ENCODE measurements around the gene ARL14EPL. TPM values are rescaled to one million over a fixed set of nuclear protein-coding genes. Genes with fewer than 3 reads are reported as not detected.
"Not testable (repeated sequence)": the region's sequence is repeated elsewhere in the genome, so short reads cannot be mapped to it uniquely, and the experiment has no call there.

The ARL14EPL gene
- total and polyA plus RNA-seq, 4 donors: not detected

- 100% methylated on average over 1 of the region's 2 CpGs for WGBS (ENCODE audit: insufficient coverage)
- not testable (repeated sequence) for H3K4me1 ChIP-seq (ENCODE audit: control insufficient read depth, insufficient read depth, low read length); H3K36me3 ChIP-seq (ENCODE audit: control insufficient read depth, insufficient read depth, low read length); H3K9me3 ChIP-seq (ENCODE audit: control insufficient read depth, insufficient read depth, low read length); H3K27me3 ChIP-seq (ENCODE audit: control insufficient read depth, insufficient read depth, low read length); H3K27ac ChIP-seq (ENCODE audit: low read depth, low read length); DNase-seq (ENCODE audit: low read depth in 4 of 6, low spot score in 6 of 6); H3K4me3 ChIP-seq (ENCODE audit: low read depth, low read length)
These were observed 72.7 kb downstream of the ARL14EPL start for GRCh38 chr5:116104941-116105340.

Other genes starting within 250 kb of the ARL14EPL start
- gene CDO1, start 215.8 kb upstream of the ARL14EPL start, total RNA-seq: 10 to 100 TPM; 58.3 to 64.3 TPM
- gene CDO1, start 215.8 kb upstream of the ARL14EPL start, polyA plus RNA-seq (ENCODE audit: insufficient read length in 2 of 2): 100 to 1,000 TPM; 104 to 119 TPM
- 10 to 100 TPM; 69.4 to 84.3 TPM for gene ATG12, start 190.9 kb upstream of the ARL14EPL start, total RNA-seq
- gene ATG12, start 190.9 kb upstream of the ARL14EPL start, polyA plus RNA-seq (ENCODE audit: insufficient read length in 2 of 2): 10 to 100 TPM; 73.2 to 79.0 TPM
- 100 to 1,000 TPM in 1 of 2 donors, 10 to 100 TPM in 1; 97.7 to 118 TPM for gene AP3S1, start 190.5 kb upstream of the ARL14EPL start, total RNA-seq
- 100 to 1,000 TPM; 160 to 186 TPM for gene AP3S1, start 190.5 kb upstream of the ARL14EPL start, polyA plus RNA-seq (ENCODE audit: insufficient read length in 2 of 2)
- 1 to 10 TPM in 1 of 2 donors, under 1 TPM in 1; 0.61 to 1.9 TPM for gene LVRN, start 70.0 kb upstream of the ARL14EPL start, total RNA-seq
- 1 to 10 TPM; 1.0 to 1.3 TPM for gene LVRN, start 70.0 kb upstream of the ARL14EPL start, polyA plus RNA-seq (ENCODE audit: insufficient read length in 2 of 2)
- gene COMMD10, start 52.6 kb downstream of the ARL14EPL start, total RNA-seq: 10 to 100 TPM; 42.6 to 63.3 TPM
- gene COMMD10, start 52.6 kb downstream of the ARL14EPL start, polyA plus RNA-seq (ENCODE audit: insufficient read length in 2 of 2): 10 to 100 TPM; 30.0 to 32.5 TPM